ENCODE data around the gene MXD1.

MXD1 gene

GRCh38 chr2:69916106-69916505 is 1.2 kb downstream of the MXD1 start:
- H3K4me1 ChIP-seq (ENCODE audit: control insufficient read depth, insufficient read depth, low read length) = peaks cover 2% of the 10 kb centered on the region
- H3K9ac ChIP-seq (ENCODE audit: low read length) = no peak overlapping the region
- H3K36me3 ChIP-seq (ENCODE audit: control insufficient read depth, insufficient read depth, low read length) = peaks cover 9% of the 10 kb centered on the region
- H3K27ac ChIP-seq (ENCODE audit: low read depth, low read length) = no peak overlapping the region
- peak overlapping the region; percentile 79 for H3K4me3 ChIP-seq (ENCODE audit: low read length)
- H3K27me3 ChIP-seq (ENCODE audit: control insufficient read depth, insufficient read depth, low read length) = no peaks in the 10 kb centered on the region

GRCh38 chr2:69917852-69918251 is 2.9 kb downstream of the MXD1 start:
- Histone ChIP-seq H3K36me3 (ENCODE audit: control insufficient read depth, insufficient read depth, low read length) (peaks cover 13% of the 10 kb centered on the region), H3K9ac (ENCODE audit: low read length) (no peak overlapping the region), H3K4me1 (ENCODE audit: control insufficient read depth, insufficient read depth, low read length) (no peaks in the 10 kb centered on the region), H3K4me3 (ENCODE audit: low read length) (no peak overlapping the region), H3K27ac (ENCODE audit: low read depth, low read length) (no peak overlapping the region), H3K27me3 (ENCODE audit: control insufficient read depth, insufficient read depth, low read length) (no peaks in the 10 kb centered on the region)

- Histone ChIP-seq H3K9ac (ENCODE audit: low read length) (no peak overlapping the region), H3K27me3 (ENCODE audit: control insufficient read depth, insufficient read depth, low read length) (no peaks in the 10 kb centered on the region), H3K27ac (ENCODE audit: low read depth, low read length) (no peak overlapping the region), H3K4me3 (ENCODE audit: low read length) (no peak overlapping the region), H3K4me1 (ENCODE audit: control insufficient read depth, insufficient read depth, low read length) (no peaks in the 10 kb centered on the region), H3K36me3 (ENCODE audit: control insufficient read depth, insufficient read depth, low read length) (peaks cover 13% of the 10 kb centered on the region)
Observed at GRCh38 chr2:69918401-69918800, 3.5 kb downstream of the MXD1 start.

GRCh38 chr2:69923116-69923515 is 8.2 kb downstream of the MXD1 start:
- Histone ChIP-seq H3K36me3 (ENCODE audit: control insufficient read depth, insufficient read depth, low read length) (peaks cover 12% of the 10 kb centered on the region), H3K4me3 (ENCODE audit: low read length) (no peak overlapping the region), H3K9ac (ENCODE audit: low read length) (no peak overlapping the region), H3K27me3 (ENCODE audit: control insufficient read depth, insufficient read depth, low read length) (no peaks in the 10 kb centered on the region), H3K4me1 (ENCODE audit: control insufficient read depth, insufficient read depth, low read length) (no peaks in the 10 kb centered on the region), H3K27ac (ENCODE audit: low read depth, low read length) (no peak overlapping the region)

- Histone ChIP-seq H3K27ac (ENCODE audit: low read depth, low read length) (no peak overlapping the region), H3K4me3 (ENCODE audit: low read length) (no peak overlapping the region), H3K36me3 (ENCODE audit: control insufficient read depth, insufficient read depth, low read length) (peaks cover 5% of the 10 kb centered on the region), H3K27me3 (ENCODE audit: control insufficient read depth, insufficient read depth, low read length) (no peaks in the 10 kb centered on the region), H3K4me1 (ENCODE audit: control insufficient read depth, insufficient read depth, low read length) (no peaks in the 10 kb centered on the region), H3K9ac (ENCODE audit: low read length) (no peak overlapping the region)
Observed at GRCh38 chr2:69926849-69927515, 12.1 kb downstream of the MXD1 start.

GRCh38 chr2:69931832-69932595 is 17.1 kb downstream of the MXD1 start:
- H3K27me3 ChIP-seq (ENCODE audit: control insufficient read depth, insufficient read depth, low read length) = no peaks in the 10 kb centered on the region
- no peak overlapping the region for H3K9ac ChIP-seq (ENCODE audit: low read length)
- H3K27ac ChIP-seq (ENCODE audit: low read depth, low read length) = no peak overlapping the region
- H3K36me3 ChIP-seq (ENCODE audit: control insufficient read depth, insufficient read depth, low read length) = peaks cover 13% of the 10 kb centered on the region
- no peaks in the 10 kb centered on the region for H3K4me1 ChIP-seq (ENCODE audit: control insufficient read depth, insufficient read depth, low read length)
- H3K4me3 ChIP-seq (ENCODE audit: low read length) = no peak overlapping the region

GRCh38 chr2:69932596-69932922 is 17.6 kb downstream of the MXD1 start:
- Histone ChIP-seq H3K4me1 (ENCODE audit: control insufficient read depth, insufficient read depth, low read length) (no peaks in the 10 kb centered on the region), H3K9ac (ENCODE audit: low read length) (no peak overlapping the region), H3K4me3 (ENCODE audit: low read length) (no peak overlapping the region), H3K27ac (ENCODE audit: low read depth, low read length) (no peak overlapping the region), H3K36me3 (ENCODE audit: control insufficient read depth, insufficient read depth, low read length) (peaks cover 13% of the 10 kb centered on the region), H3K27me3 (ENCODE audit: control insufficient read depth, insufficient read depth, low read length) (no peaks in the 10 kb centered on the region)

GRCh38 chr2:69933254-69933828 is 18.4 kb downstream of the MXD1 start:
- Histone ChIP-seq H3K4me1 (ENCODE audit: control insufficient read depth, insufficient read depth, low read length) (no peaks in the 10 kb centered on the region), H3K27ac (ENCODE audit: low read depth, low read length) (no peak overlapping the region), H3K27me3 (ENCODE audit: control insufficient read depth, insufficient read depth, low read length) (no peaks in the 10 kb centered on the region), H3K4me3 (ENCODE audit: low read length) (no peak overlapping the region), H3K36me3 (ENCODE audit: control insufficient read depth, insufficient read depth, low read length) (peaks cover 16% of the 10 kb centered on the region), H3K9ac (ENCODE audit: low read length) (no peak overlapping the region)

- peaks cover 20% of the 10 kb centered on the region for H3K36me3 ChIP-seq (ENCODE audit: control insufficient read depth, insufficient read depth, low read length)
- H3K4me1 ChIP-seq (ENCODE audit: control insufficient read depth, insufficient read depth, low read length) = no peaks in the 10 kb centered on the region
- H3K27ac ChIP-seq (ENCODE audit: low read depth, low read length) = no peak overlapping the region
- no peaks in the 10 kb centered on the region for H3K27me3 ChIP-seq (ENCODE audit: control insufficient read depth, insufficient read depth, low read length)
- H3K4me3 ChIP-seq (ENCODE audit: low read length) = no peak overlapping the region
- H3K9ac ChIP-seq (ENCODE audit: low read length) = no peak overlapping the region
Observed at GRCh38 chr2:69933839-69934613, 19.1 kb downstream of the MXD1 start.

- H3K4me3 ChIP-seq (ENCODE audit: low read length) = no peak overlapping the region
- no peaks in the 10 kb centered on the region for H3K4me1 ChIP-seq (ENCODE audit: control insufficient read depth, insufficient read depth, low read length)
- peaks cover 20% of the 10 kb centered on the region for H3K36me3 ChIP-seq (ENCODE audit: control insufficient read depth, insufficient read depth, low read length)
- H3K27me3 ChIP-seq (ENCODE audit: control insufficient read depth, insufficient read depth, low read length) = no peaks in the 10 kb centered on the region
- no peak overlapping the region for H3K9ac ChIP-seq (ENCODE audit: low read length)
- H3K27ac ChIP-seq (ENCODE audit: low read depth, low read length) = no peak overlapping the region
Observed at GRCh38 chr2:69934614-69934908, 19.7 kb downstream of the MXD1 start.

- Histone ChIP-seq H3K27ac (ENCODE audit: low read depth, low read length) (no peak overlapping the region), H3K4me1 (ENCODE audit: control insufficient read depth, insufficient read depth, low read length) (no peaks in the 10 kb centered on the region), H3K27me3 (ENCODE audit: control insufficient read depth, insufficient read depth, low read length) (no peaks in the 10 kb centered on the region), H3K4me3 (ENCODE audit: low read length) (no peak overlapping the region), H3K36me3 (ENCODE audit: control insufficient read depth, insufficient read depth, low read length) (peaks cover 20% of the 10 kb centered on the region), H3K9ac (ENCODE audit: low read length) (no peak overlapping the region)
Observed at GRCh38 chr2:69935011-69935410, 20.1 kb downstream of the MXD1 start.

GRCh38 chr2:69936906-69937305 is 22.0 kb downstream of the MXD1 start:
- H3K9ac ChIP-seq (ENCODE audit: low read length) = no peak overlapping the region
- H3K27me3 ChIP-seq (ENCODE audit: control insufficient read depth, insufficient read depth, low read length) = no peaks in the 10 kb centered on the region
- H3K27ac ChIP-seq (ENCODE audit: low read depth, low read length) = no peak overlapping the region
- no peak overlapping the region for H3K4me3 ChIP-seq (ENCODE audit: low read length)
- no peaks in the 10 kb centered on the region for H3K4me1 ChIP-seq (ENCODE audit: control insufficient read depth, insufficient read depth, low read length)
- peaks cover 20% of the 10 kb centered on the region for H3K36me3 ChIP-seq (ENCODE audit: control insufficient read depth, insufficient read depth, low read length)

Data from rectal smooth muscle tissue (tissue), 1 donor.